Measurements from ENCODE around the gene ENTPD5. TPM values are rescaled to one million over a fixed set of nuclear protein-coding genes. Genes with fewer than 3 reads are reported as not detected.
"Not testable (repeated sequence)": the region's sequence is repeated elsewhere in the genome, so short reads cannot be mapped to it uniquely, and the experiment has no call there.

The ENTPD5 gene
- total RNA-seq, 2 experiments from 2014 or later = 10.2 to 11.2 TPM

- Mint-ChIP-seq H3K27me3 (no peaks in the 10 kb centered on the region), H3K9me3 (no peaks in the 10 kb centered on the region), H3K4me1 (ENCODE audit: low read depth) (no peaks in the 10 kb centered on the region), H3K27ac (no peak overlapping the region), H3K4me3 (no peak overlapping the region), H3K36me3 (peaks cover 22% of the 10 kb centered on the region)
- no peak for DNase-seq
- intact Hi-C loops (cut with micrococcal nuclease) = no loop called here
- ChIA-PET POLR2A (interaction anchor here (1.1 kb wide), 1 partner anchor 16 kb away, joined by 3 read pairs; no protein-coding TSS in a partner anchor), CTCF (interaction anchor here (2.1 kb wide), 1 partner anchor 14 kb away, joined by 6 read pairs; the partner anchor contains the start of genes COQ6 and FAM161B)
Measured at GRCh38 chr14:73935666-73936065, 83.4 kb downstream of the ENTPD5 start.

GRCh38 chr14:73924337-73924736 is 94.8 kb downstream of the ENTPD5 start:
- no peaks in the 10 kb centered on the region for H3K9me3 Mint-ChIP-seq
- intact Hi-C loops (cut with micrococcal nuclease) = no loop called here
- H3K27me3 Mint-ChIP-seq = no peaks in the 10 kb centered on the region
- ChIA-PET CTCF (no interaction called here), POLR2A (no interaction called here)
- H3K36me3 Mint-ChIP-seq = peaks cover 61% of the 10 kb centered on the region
- no peak overlapping the region for H3K27ac Mint-ChIP-seq
- no peak for DNase-seq
- H3K4me1 Mint-ChIP-seq (ENCODE audit: low read depth) = no peaks in the 10 kb centered on the region
- no peak overlapping the region for H3K4me3 Mint-ChIP-seq

GRCh38 chr14:73919457-73919856 is 99.6 kb downstream of the ENTPD5 start:
- intact Hi-C loops (cut with micrococcal nuclease); H3K27me3 Mint-ChIP-seq; H3K4me1 Mint-ChIP-seq (ENCODE audit: low read depth); H3K27ac Mint-ChIP-seq; H3K4me3 Mint-ChIP-seq; H3K9me3 Mint-ChIP-seq; CTCF ChIA-PET; DNase-seq: not testable (repeated sequence)
- POLR2A ChIA-PET = interaction anchor here (1.9 kb wide), 1 partner anchor 10 kb away, joined by 4 read pairs; no protein-coding TSS in a partner anchor
- H3K36me3 Mint-ChIP-seq = peaks cover 46% of the 10 kb centered on the region

GRCh38 chr14:73916324-73916723 is 102.8 kb downstream of the ENTPD5 start:
- no peaks in the 10 kb centered on the region for H3K4me1 Mint-ChIP-seq (ENCODE audit: low read depth)
- CTCF ChIA-PET = no interaction called here
- intact Hi-C loops (cut with micrococcal nuclease) = no loop called here
- no peak for DNase-seq
- no peak overlapping the region for H3K4me3 Mint-ChIP-seq
- H3K27me3 Mint-ChIP-seq = no peaks in the 10 kb centered on the region
- no peak overlapping the region for H3K27ac Mint-ChIP-seq
- POLR2A ChIA-PET = no interaction called here
- peaks cover 4% of the 10 kb centered on the region for H3K9me3 Mint-ChIP-seq
- H3K36me3 Mint-ChIP-seq = peaks cover 51% of the 10 kb centered on the region

GRCh38 chr14:73913256-73913655 is 105.8 kb downstream of the ENTPD5 start:
- POLR2A ChIA-PET = no interaction called here
- CTCF ChIA-PET = no interaction called here
- no peaks in the 10 kb centered on the region for H3K27me3 Mint-ChIP-seq
- no peaks in the 10 kb centered on the region for H3K4me1 Mint-ChIP-seq (ENCODE audit: low read depth)
- H3K4me3 Mint-ChIP-seq = no peak overlapping the region
- intact Hi-C loops (cut with micrococcal nuclease) = no loop called here
- no peak for DNase-seq
- H3K36me3 Mint-ChIP-seq = peaks cover 59% of the 10 kb centered on the region
- peaks cover 4% of the 10 kb centered on the region for H3K9me3 Mint-ChIP-seq
- H3K27ac Mint-ChIP-seq = no peak overlapping the region

- no peaks in the 10 kb centered on the region for H3K27me3 Mint-ChIP-seq
- no peak for DNase-seq
- ChIA-PET CTCF (no interaction called here), POLR2A (no interaction called here)
- no peak overlapping the region for H3K4me3 Mint-ChIP-seq
- no peaks in the 10 kb centered on the region for H3K4me1 Mint-ChIP-seq (ENCODE audit: low read depth)
- H3K27ac Mint-ChIP-seq = peak overlapping the region; percentile 13
- H3K36me3 Mint-ChIP-seq = peaks cover 73% of the 10 kb centered on the region
- peaks cover 4% of the 10 kb centered on the region for H3K9me3 Mint-ChIP-seq
- intact Hi-C loops (cut with micrococcal nuclease) = no loop called here
Measured at GRCh38 chr14:73909681-73910080, 109.4 kb downstream of the ENTPD5 start.

Other genes with a start within 250 kb of the ENTPD5 start
- 10 to 100 TPM in 1 of 2 experiments, 1 to 10 TPM in 1; 9.9 to 10.3 TPM for gene PTGR2, start 167.5 kb downstream of the ENTPD5 start, total RNA-seq
- gene ZNF410, start 132.4 kb downstream of the ENTPD5 start, total RNA-seq = 10 to 100 TPM; 65.2 to 68.7 TPM
- gene FAM161B, start 69.2 kb downstream of the ENTPD5 start, total RNA-seq = 1 to 10 TPM; 1.1 to 1.4 TPM
- gene COQ6, start 69.0 kb downstream of the ENTPD5 start, total RNA-seq = 10 to 100 TPM; 18.7 to 19.3 TPM
- 1 to 10 TPM; 1.0 to 1.3 TPM for gene BBOF1, start 61 bp upstream of the ENTPD5 start, total RNA-seq
- 10 to 100 TPM; 25.0 to 25.7 TPM for gene ALDH6A1, start 65.2 kb upstream of the ENTPD5 start, total RNA-seq
- gene LIN52, start 65.7 kb upstream of the ENTPD5 start, total RNA-seq = 10 to 100 TPM; 13.5 to 14.4 TPM
- not detected for gene VSX2, start 220.2 kb upstream of the ENTPD5 start, total RNA-seq